Lower leg skin (tissue), 4 donors: ENCODE results near the gene NIPSNAP2. TPM values are rescaled to one million over a fixed set of nuclear protein-coding genes. Genes with fewer than 3 reads are reported as not detected.

Source experiments
- DNase-seq, 2 donors: peaks; one replicate each; pipeline ENCODE4 v3.0.0-alpha.2; 2019; ENCODE audit warnings: low spot score in 2 of 2
- H3K4me3 ChIP-seq: fragments of 200-600 bp; sonication (generic); 2 replicates; pipeline ENCODE4 v1.5.1; 2017; ENCODE audit warnings: mild to moderate bottlenecking, low read depth; ENCODE audit not compliant: poor library complexity, severe bottlenecking
- CTCF ChIP-seq, 3 donors: fragments of 450-650 bp; IDR thresholded peaks; one replicate each; pipeline ENCODE4 v1.5.1; 2016; ENCODE audit warnings: antibody characterized with exemption in 3 of 3, mild to moderate bottlenecking in 3 of 3, moderate library complexity in 2 of 3
- POLR2A ChIP-seq, 2 donors: fragments of 450-650 bp; IDR thresholded peaks; one replicate each; pipeline ENCODE4 v1.6.1; 2016 to 2017; ENCODE audit warnings: antibody characterized with exemption in 2 of 2, mild to moderate bottlenecking in 1 of 2, moderate library complexity in 1 of 2
- WGBS, 2 donors: methylation state at CpG; one replicate each; pipeline ENCODE4 v1.1.5; 2018; 5-methylcytosine and 5-hydroxymethylcytosine counted together
- intact Hi-C: fragments of 100-400 bp; cut with DNase I; formaldehyde crosslinking; loops from one replicate; pipeline ENCODE4 v1.15.0; 2023; ENCODE audit warnings: low total_unique reads
- total RNA-seq, 4 donors: library from RNA; depleted of rRNA; stranded (reverse); fragments of >200 nt; gene quantifications; one replicate each; pipeline ENCODE4 v1.1.0, GENCODE V29; 2016

NIPSNAP2 gene
- total RNA-seq, 4 donors from 2014 or later: 36.4 to 48.4 (median 41.5) TPM

DNA sequence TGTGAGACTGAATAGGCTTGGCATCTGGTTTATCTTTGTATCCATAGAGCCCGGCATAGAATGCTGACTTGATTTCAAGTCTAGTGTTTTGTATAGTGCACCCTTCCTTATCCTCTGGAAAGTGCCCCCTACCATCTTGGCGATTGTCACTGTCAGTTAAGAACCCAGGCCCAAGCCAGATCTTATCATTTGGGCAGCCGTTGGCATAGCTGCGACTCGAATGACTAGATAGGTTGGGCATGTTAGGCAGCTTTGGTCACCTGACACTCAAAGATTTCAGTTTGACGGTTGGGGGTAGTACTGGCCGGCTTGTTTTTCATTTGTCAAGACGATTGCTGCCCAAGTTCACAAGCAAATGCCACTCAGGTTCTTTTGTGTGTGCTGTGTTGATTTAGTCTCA is 6.6 kb downstream of the NIPSNAP2 start:
- peak in 1 of 2 donors; percentile 28 for DNase-seq
- H3K4me3 ChIP-seq: no peak overlapping the region
- TF ChIP-seq POLR2A (IDR thresholded peaks at IDR 0.05) (no peak), CTCF (IDR thresholded peaks at IDR 0.05) (no peak)
- WGBS, 2 donors: 65 to 70% methylated on average over 8 of the region's 8 CpGs
- intact Hi-C loops: no loop called here

DNA sequence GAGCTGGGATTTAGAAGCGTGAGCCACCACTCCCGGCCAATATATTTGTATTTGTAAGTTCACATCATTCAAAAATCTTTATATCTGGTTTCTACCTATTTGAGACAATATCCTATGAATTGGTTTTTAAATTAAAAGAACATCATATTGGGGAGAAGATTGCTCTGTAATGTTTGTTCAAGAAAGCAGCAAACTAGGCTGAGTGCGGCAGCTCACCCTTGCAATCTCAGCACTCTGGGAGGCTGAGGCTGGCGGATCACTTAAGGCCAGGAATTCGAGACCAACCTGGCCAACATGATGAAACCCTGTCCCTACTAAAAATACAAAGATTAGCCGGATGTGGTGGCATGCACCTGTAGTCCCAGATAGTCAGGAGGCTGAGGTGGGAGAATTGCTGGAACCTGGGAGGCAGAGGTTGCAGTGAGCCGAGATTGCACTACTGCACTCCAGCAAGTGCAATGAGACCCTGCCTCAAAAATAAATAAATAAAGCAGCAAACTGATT is 9.4 kb downstream of the NIPSNAP2 start:
- TF ChIP-seq POLR2A (IDR thresholded peaks at IDR 0.05) (no peak), CTCF (IDR thresholded peaks at IDR 0.05) (no peak)
- 95 to 98% methylated on average over 7 of the region's 7 CpGs for WGBS, 2 donors
- intact Hi-C loops: no loop called here
- H3K4me3 ChIP-seq: no peak overlapping the region
- DNase-seq: no peak

DNA sequence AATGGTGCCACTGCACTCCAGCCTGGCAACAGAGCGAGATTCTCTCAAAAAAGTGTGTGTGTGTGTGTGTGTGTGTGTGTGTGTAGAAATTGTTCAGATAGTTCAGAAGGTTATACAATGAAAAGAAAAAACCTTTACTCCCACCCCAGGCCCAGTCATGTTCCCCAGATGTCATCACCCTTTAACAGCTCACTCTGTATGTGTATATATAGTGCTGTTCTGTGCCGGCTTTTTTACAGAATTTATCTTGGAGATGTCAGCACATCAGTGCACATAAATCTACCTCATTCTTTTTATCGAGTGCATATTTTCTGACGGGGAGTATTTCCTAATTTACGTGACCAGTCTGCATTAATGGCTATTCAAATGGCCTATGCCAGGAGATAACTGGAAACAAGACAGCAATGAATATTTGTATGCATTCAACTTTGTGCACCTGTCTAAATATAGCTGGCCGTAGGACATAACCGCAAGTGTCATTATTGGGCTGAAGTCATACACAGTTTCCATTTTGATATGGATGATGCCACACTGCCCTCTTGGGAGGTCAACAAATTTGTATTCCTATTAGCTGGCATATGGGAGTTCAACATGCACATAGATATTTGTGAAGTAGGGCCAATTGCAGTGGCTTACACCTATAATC is 11.7 kb downstream of the NIPSNAP2 start:
- intact Hi-C loops: no loop called here
- no peak for TF ChIP-seq CTCF (IDR thresholded peaks at IDR 0.05)
- no peak for TF ChIP-seq POLR2A (IDR thresholded peaks at IDR 0.05)
- WGBS, 2 donors: 81 to 82% methylated on average over 7 of the region's 7 CpGs
- no peak overlapping the region for H3K4me3 ChIP-seq
- DNase-seq: no peak

- intact Hi-C loops: no loop called here
- TF ChIP-seq CTCF (IDR thresholded peaks at IDR 0.05) (no peak), POLR2A (IDR thresholded peaks at IDR 0.05) (no peak)
- 67 to 74% methylated on average over 4 of the region's 4 CpGs for WGBS, 2 donors
- DNase-seq: no peak
- no peak overlapping the region for H3K4me3 ChIP-seq
Measured at GRCh38 chr7:55977831-55978230, 13.4 kb downstream of the NIPSNAP2 start.

GRCh38 chr7:55980266-55980665 is 15.9 kb downstream of the NIPSNAP2 start:
- no peak overlapping the region for H3K4me3 ChIP-seq
- no peak for DNase-seq
- WGBS, 2 donors: 74 to 88% methylated on average over 3 of the region's 3 CpGs
- no peak for TF ChIP-seq CTCF (IDR thresholded peaks at IDR 0.05)
- no peak for TF ChIP-seq POLR2A (IDR thresholded peaks at IDR 0.05)
- intact Hi-C loops: no loop called here

GRCh38 chr7:55983537-55983936 is 19.2 kb downstream of the NIPSNAP2 start:
- TF ChIP-seq CTCF (IDR thresholded peaks at IDR 0.05): no peak
- WGBS, 2 donors: 73 to 77% methylated on average over 3 of the region's 3 CpGs
- DNase-seq: no peak
- H3K4me3 ChIP-seq: no peak overlapping the region
- intact Hi-C loops: no loop called here
